Measurements from ENCODE around the gene RRP8. TPM values are rescaled to one million over a fixed set of nuclear protein-coding genes. Genes with fewer than 3 reads are reported as not detected.

The RRP8 gene
- total and polyA plus RNA-seq, 2 experiments from 2014 or later: 27.3 to 32.6 TPM

- H3K4me3 ChIP-seq: no peak overlapping the region
- peaks cover 16% of the 10 kb centered on the region for H3K4me1 ChIP-seq (ENCODE audit: low read depth)
- no peak for TF ChIP-seq CTCF (IDR thresholded peaks at IDR 0.05; ENCODE audit: low read depth, low read length)
- no peaks in the 10 kb centered on the region for H3K9me3 ChIP-seq (ENCODE audit: low read depth)
- no peak for DNase-seq (ENCODE audit: low read depth in 1 of 2, low spot score in 1 of 2)
- peaks cover 34% of the 10 kb centered on the region for H3K36me3 ChIP-seq
- no peaks in the 10 kb centered on the region for H3K27me3 ChIP-seq
- peak overlapping the region; percentile 99 for H3K27ac ChIP-seq
Measured at GRCh38 chr11:6610591-6610990, 7.2 kb upstream of the RRP8 start.

- Histone ChIP-seq H3K9me3 (ENCODE audit: low read depth) (no peaks in the 10 kb centered on the region), H3K27ac (peak overlapping the region; percentile 99), H3K36me3 (peaks cover 34% of the 10 kb centered on the region), H3K4me3 (no peak overlapping the region), H3K27me3 (no peaks in the 10 kb centered on the region), H3K4me1 (ENCODE audit: low read depth) (peaks cover 27% of the 10 kb centered on the region)
- TF ChIP-seq CTCF (IDR thresholded peaks at IDR 0.05; ENCODE audit: low read depth, low read length): no peak
- DNase-seq (ENCODE audit: low read depth in 1 of 2, low spot score in 1 of 2): no peak
Measured at GRCh38 chr11:6609502-6610015, 6.1 kb upstream of the RRP8 start.

- no peak for TF ChIP-seq CTCF (IDR thresholded peaks at IDR 0.05; ENCODE audit: low read depth, low read length)
- peaks cover 34% of the 10 kb centered on the region for H3K36me3 ChIP-seq
- no peaks in the 10 kb centered on the region for H3K9me3 ChIP-seq (ENCODE audit: low read depth)
- peak overlapping the region; percentile 99 for H3K27ac ChIP-seq
- H3K27me3 ChIP-seq: no peaks in the 10 kb centered on the region
- DNase-seq (ENCODE audit: low read depth in 1 of 2, low spot score in 1 of 2): no peak
- H3K4me1 ChIP-seq (ENCODE audit: low read depth): peaks cover 28% of the 10 kb centered on the region
- H3K4me3 ChIP-seq: no peak overlapping the region
Measured at GRCh38 chr11:6608726-6609501, 5.5 kb upstream of the RRP8 start.

- no peak for TF ChIP-seq CTCF (IDR thresholded peaks at IDR 0.05; ENCODE audit: low read depth, low read length)
- Histone ChIP-seq H3K36me3 (peaks cover 34% of the 10 kb centered on the region), H3K4me3 (no peak overlapping the region), H3K4me1 (ENCODE audit: low read depth) (peaks cover 28% of the 10 kb centered on the region), H3K27ac (peak overlapping the region; percentile 99), H3K9me3 (ENCODE audit: low read depth) (no peaks in the 10 kb centered on the region), H3K27me3 (no peaks in the 10 kb centered on the region)
- DNase-seq (ENCODE audit: low read depth in 1 of 2, low spot score in 1 of 2): no peak
Measured at GRCh38 chr11:6608011-6608410, 4.6 kb upstream of the RRP8 start.

GRCh38 chr11:6607190-6607795 lies 3.9 kb upstream of the RRP8 start:
- TF ChIP-seq CTCF (IDR thresholded peaks at IDR 0.05; ENCODE audit: low read depth, low read length): no peak
- DNase-seq (ENCODE audit: low read depth in 1 of 2, low spot score in 1 of 2): no peak

More at GRCh38 chr11:6607190-6607795, 3.9 kb upstream of the RRP8 start:
- Histone ChIP-seq H3K4me1 (ENCODE audit: low read depth) (peaks cover 31% of the 10 kb centered on the region), H3K36me3 (peaks cover 34% of the 10 kb centered on the region), H3K4me3 (peak overlapping the region; percentile 10), H3K27ac (peak overlapping the region; percentile 99), H3K27me3 (no peaks in the 10 kb centered on the region), H3K9me3 (ENCODE audit: low read depth) (no peaks in the 10 kb centered on the region)
